ENCODE data around the gene TUSC2.

Gene TUSC2

DNA sequence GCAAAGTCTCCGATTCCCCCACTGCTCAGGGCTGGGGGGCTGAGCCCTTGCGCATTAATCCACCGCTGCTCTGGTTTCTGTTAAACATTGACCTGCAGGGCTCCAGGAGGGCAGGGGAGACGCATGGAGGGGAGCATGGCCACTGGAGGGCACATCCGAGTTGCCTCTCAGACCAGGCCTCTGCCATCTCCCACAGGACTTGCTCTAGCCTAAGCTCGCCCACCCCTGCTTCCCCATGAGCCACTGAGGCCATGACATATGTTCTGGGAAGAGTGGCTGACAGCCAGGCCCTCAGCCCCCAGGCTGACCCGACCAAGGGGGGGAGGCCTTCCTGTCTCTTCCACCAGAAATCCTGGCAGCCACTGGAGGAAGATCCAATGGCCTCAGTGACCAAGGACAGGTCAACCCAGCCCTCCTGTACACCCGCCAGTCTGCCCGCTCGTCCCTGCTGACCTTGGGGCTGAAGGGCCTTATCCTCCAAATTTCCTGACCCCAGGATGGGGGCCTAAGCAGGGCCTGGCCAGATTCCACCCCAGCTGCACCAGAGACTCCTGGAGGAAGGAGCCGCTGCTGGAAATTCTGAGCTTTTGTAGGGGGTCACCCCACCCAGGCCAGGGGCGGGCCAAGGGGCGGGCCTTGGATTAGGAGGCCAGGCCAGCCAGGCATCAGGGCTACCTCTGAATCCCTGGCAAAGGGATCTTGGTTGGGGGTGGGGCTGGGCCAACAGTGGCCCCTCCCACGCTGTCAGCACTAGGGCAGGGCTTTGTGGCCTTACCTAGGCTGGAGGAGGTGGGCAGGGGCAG is 24.8 kb downstream of the TUSC2 start, which contains the start of gene HYAL1:
Gene HYAL1 (minus strand): TSS at position 562 of the 803 bp plus-strand sequence. CDS start 618 bp downstream, outside the sequence.
- H3K4me3 ChIP-seq (ENCODE audit: low read length): no peak within 1 kb of the TSS
- TF ChIP-seq, protein P1, sequence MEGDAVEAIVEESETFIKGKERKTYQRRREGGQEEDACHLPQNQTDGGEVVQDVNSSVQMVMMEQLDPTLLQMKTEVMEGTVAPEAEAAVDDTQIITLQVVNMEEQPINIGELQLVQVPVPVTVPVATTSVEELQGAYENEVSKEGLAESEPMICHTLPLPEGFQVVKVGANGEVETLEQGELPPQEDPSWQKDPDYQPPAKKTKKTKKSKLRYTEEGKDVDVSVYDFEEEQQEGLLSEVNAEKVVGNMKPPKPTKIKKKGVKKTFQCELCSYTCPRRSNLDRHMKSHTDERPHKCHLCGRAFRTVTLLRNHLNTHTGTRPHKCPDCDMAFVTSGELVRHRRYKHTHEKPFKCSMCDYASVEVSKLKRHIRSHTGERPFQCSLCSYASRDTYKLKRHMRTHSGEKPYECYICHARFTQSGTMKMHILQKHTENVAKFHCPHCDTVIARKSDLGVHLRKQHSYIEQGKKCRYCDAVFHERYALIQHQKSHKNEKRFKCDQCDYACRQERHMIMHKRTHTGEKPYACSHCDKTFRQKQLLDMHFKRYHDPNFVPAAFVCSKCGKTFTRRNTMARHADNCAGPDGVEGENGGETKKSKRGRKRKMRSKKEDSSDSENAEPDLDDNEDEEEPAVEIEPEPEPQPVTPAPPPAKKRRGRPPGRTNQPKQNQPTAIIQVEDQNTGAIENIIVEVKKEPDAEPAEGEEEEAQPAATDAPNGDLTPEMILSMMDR (conservative IDR thresholded peaks at IDR 0.05; ENCODE audit: low read depth, low read length): peak; percentile 24
- no peak for DNase-seq (ENCODE audit: low read depth)

DNA sequence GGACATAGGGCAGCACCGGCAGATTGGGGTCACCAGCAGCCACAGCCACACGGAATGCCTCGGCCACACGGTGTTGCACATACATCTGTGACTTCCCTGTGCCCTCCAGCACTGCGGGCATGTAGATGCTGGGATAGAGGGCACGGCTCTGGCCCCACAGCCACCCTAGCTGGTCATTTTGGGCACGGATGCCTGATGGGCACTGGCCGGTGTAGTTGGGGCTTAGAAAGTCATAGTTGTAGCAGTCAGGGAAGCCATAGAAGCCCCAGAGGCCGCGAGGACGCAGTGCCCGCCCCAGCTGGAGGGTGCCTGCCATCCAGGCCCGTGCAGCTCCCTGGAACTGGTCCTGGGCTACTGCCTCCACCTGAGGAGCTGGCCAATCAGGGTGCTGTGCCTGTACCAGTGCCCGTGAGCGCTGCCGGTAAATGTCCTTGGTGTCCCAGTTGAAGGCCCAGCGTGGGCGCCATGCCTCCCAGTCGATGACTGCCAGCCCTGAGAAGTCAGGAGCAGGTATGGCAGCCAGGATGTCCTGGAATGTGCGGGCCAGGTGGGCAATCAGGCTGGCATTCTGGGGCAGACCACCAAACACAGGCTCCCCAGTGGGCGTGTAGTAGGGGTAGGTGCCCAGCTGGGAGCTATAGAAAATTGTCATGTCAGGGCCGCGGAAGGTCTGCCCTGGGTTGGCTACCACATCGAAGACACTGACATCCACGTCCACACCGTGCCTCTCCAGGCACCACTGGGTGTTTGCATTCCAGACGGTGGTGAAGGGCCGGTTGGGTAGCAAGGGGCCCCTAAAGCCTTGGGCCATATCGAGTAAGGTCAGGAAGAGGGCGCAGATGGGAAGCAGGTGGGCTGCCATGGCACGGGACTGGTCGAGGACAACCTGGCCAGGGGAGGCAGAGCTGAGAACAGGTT is 25.7 kb downstream of the TUSC2 start:
- no peak overlapping the region for H3K4me3 ChIP-seq (ENCODE audit: low read length)
- TF ChIP-seq, protein P1 (conservative IDR thresholded peaks at IDR 0.05; ENCODE audit: low read depth, low read length): no peak
- no peak for DNase-seq (ENCODE audit: low read depth)

DNA sequence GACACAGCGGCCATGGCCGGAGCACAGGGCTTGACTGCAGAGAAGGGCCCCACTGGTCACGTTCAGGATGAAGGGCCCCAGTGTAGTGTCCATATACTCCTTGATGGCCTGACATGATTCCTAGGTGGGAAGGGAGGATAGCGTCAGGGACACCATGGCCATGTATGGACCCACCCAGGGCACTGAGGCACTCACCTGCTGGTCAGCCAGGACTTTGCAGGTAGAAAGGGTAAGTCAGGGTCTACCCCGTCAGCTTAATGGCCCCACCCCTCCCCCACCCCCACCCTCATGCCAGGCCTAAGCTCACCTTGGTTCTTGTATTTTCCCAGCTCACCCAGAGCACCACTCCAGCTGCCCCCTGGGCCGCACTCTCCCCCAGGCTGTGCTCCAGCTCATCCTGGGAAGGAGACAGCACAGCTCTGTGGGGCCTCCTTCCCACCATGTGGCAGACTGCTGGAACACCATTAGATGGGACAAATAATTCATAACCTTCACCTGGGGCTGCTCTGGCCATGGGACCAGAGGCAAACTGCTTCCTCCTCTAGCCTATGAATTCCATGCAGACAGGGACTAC is 27.3 kb downstream of the TUSC2 start:
- no peak for DNase-seq (ENCODE audit: low read depth)
- no peak overlapping the region for H3K4me3 ChIP-seq (ENCODE audit: low read length)
- TF ChIP-seq, protein P1 (conservative IDR thresholded peaks at IDR 0.05; ENCODE audit: low read depth, low read length): no peak

DNA sequence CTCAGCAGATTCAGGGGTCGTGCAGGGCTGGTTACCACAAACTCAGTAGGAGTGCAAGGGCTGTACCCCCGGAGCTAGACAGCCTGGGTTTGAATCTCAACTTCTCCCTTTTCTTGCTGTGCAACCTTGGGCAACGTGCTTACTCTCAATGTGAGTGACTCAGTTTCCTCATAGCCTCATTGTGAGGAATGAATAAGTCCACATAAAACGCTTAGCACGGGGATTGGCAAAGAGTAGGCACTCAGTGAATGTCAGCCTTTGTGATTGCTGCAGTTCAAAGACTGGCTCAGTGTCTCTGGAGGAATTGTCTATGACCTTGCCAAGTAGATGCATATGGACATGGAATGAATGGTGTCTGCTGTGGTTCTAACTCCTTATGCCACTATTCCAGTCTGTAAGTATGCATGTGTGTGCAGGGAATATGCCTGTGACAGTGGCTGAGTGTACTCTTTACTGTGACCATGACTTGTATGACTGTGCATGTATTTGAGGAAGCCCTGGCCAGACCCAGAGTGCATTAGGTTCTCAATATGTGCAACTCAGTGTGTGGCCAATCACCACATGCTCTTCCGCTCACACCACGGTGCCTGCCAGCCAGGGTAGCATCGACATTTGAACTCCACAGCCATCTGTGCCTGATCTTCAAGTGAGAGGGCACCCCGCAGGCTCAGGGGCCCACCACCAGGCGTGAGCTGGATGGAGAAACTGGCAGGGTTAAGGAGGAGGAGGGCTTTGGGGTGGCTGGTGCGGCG is 27.9 kb downstream of the TUSC2 start:
- H3K4me3 ChIP-seq (ENCODE audit: low read length): peak overlapping the region; percentile 57
- no peak for DNase-seq (ENCODE audit: low read depth)

DNA sequence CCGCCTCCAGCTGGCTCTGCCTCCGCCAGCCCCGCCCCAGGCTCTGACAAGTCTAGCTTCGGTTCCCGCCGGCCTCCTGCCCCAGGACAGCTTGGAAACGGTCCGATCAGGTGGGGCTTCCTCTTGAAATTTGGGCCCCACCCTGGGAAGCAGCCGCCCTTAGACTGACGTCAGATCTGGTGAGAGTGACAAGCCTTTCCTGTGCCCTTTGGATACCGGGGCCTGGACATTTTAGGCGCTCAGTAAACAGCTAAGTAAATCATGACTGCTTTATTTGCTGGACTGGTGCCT is 28.4 kb downstream of the TUSC2 start:
- no peak for DNase-seq (ENCODE audit: low read depth)
- peak overlapping the region; percentile 57 for H3K4me3 ChIP-seq (ENCODE audit: low read length)
- TF ChIP-seq, protein P1 (conservative IDR thresholded peaks at IDR 0.05; ENCODE audit: low read depth, low read length): no peak

More for the DNA sequence above, 27.9 kb downstream of the TUSC2 start:
- TF ChIP-seq, protein P1 (conservative IDR thresholded peaks at IDR 0.05; ENCODE audit: low read depth, low read length): no peak

DNA sequence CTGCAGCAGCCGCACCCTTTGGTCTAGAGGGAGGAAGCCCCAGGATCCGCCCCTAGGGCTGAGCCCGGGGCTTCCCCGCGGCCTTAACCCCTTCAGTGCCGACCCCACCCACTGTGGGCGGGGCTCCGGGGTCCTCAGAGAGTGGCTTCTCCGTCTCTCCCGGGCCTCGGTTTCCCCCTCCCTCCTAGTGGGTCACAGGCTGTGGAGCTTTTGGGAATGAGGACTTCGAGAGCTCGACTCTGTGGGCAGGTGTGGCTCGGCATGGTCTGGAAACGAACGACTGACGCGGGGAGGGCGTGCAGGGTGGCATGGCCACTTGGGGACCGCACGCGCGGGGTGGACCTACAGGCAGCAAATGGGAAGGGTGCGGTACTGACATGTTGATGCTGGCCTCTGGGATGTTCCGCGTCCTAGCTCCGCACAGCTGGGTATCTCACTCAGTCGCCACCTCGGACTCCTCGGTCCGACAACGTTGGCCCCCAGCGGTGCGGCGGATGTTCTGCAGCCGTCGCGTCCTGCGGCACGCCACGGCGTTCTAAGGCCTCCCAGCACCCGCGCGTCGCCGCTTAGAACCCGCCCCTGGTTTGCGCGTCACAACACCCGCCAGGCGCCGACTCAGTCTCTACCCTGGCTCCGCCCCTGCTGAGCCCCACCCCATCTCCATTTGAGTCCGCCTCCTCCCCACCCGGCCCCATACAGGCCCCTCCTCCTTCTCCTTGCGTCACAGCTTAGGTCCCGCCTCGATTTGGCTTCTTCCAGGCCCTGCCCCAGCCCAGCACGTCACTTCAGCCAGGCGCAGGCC is 29.0 kb downstream of the TUSC2 start, which contains the start of the genes HYAL3 and NAA80:
Gene HYAL3 (minus strand): TSS at position 570 of the 802 bp plus-strand sequence. CDS start 3,803 bp downstream, outside the sequence.
Gene NAA80 (minus strand): TSS at position 570 of the 802 bp plus-strand sequence. CDS start 1,942 bp downstream, outside the sequence.
- peak within 1 kb of the TSS; percentile 84 for H3K4me3 ChIP-seq (ENCODE audit: low read length)
- DNase-seq (ENCODE audit: low read depth): peak; percentile 98
- TF ChIP-seq, protein P1 (conservative IDR thresholded peaks at IDR 0.05; ENCODE audit: low read depth, low read length): no peak
